Testis (tissue), 3 donors: ENCODE data around the gene PDK2. TPM values are rescaled to one million over a fixed set of nuclear protein-coding genes. Genes with fewer than 3 reads are reported as not detected.

Experiments used
- DNase-seq: peaks from one replicate; pipeline ENCODE4 v3.0.0-alpha.2; 2019
- H3K27ac ChIP-seq, 2 donors: fragments of 200-600 bp; sonication (generic); one replicate each; pipeline ENCODE4 v1.5.1; 2019
- H3K27me3 ChIP-seq: fragments of 200-600 bp; sonication (generic); one replicate; pipeline ENCODE4 v1.5.1; 2019
- H3K36me3 ChIP-seq: fragments of 200-600 bp; sonication (generic); one replicate; pipeline ENCODE4 v1.5.1; 2017; ENCODE audit warnings: low read depth; ENCODE audit errors: missing control alignments
- H3K4me1 ChIP-seq: fragments of 200-600 bp; sonication (generic); one replicate; pipeline ENCODE4 v1.5.1; 2019
- H3K4me3 ChIP-seq, 2 donors: fragments of 200-600 bp; sonication (generic); one replicate each; pipeline ENCODE4 v1.5.1; 2017 to 2019
- H3K9me3 ChIP-seq: fragments of 200-600 bp; sonication (generic); one replicate; pipeline ENCODE4 v1.5.1; 2017
- POLR2A ChIP-seq: fragments of 450-650 bp; IDR thresholded peaks from one replicate; pipeline ENCODE4 v1.6.1; 2017; ENCODE audit warnings: antibody characterized with exemption, mild to moderate bottlenecking, moderate library complexity
- whole genome bisulfite sequencing, 2 donors: methylation state at CpG; one replicate each; pipeline ENCODE4 v1.1.5; 2018; 5-methylcytosine and 5-hydroxymethylcytosine counted together
- intact Hi-C: fragments of 100-400 bp; cut with DNase I; formaldehyde crosslinking; loops from one replicate; pipeline ENCODE4 v1.15.1; 2023; ENCODE audit warnings: low total_unique reads
- polyA plus RNA-seq: library from polyadenylated mRNA; stranded (reverse); fragments of 350-450 nt; fragmentation: Illumina TruSeq; extraction: RNeasy Lipid Tissue Mini Kit (QIAGEN cat#74804); gene quantifications from one replicate; pipeline ENCODE4 v1.2.3, GENCODE V29; 2014; ENCODE audit warnings: low read depth, low replicate concordance; ENCODE audit not compliant: insufficient read depth
- total RNA-seq, 2 donors: library from RNA; depleted of rRNA; stranded (reverse); fragments of >200 nt; gene quantifications; one replicate each; pipeline ENCODE4 v1.2.3, GENCODE V29; 2016
- TF ChIP-seq, protein P1 (sequence below), 3 experiments: fragments of 450-650 bp in 2 of 3; fragments of 200-600 bp in 1 of 3; sonication (generic) in 1 of 3; IDR thresholded peaks; one replicate each; pipeline ENCODE4 v1.5.1; 2016 to 2019; ENCODE audit warnings: antibody characterized with exemption in 3 of 3, mild to moderate bottlenecking in 2 of 3, moderate library complexity in 1 of 3

Gene PDK2
- total and polyA plus RNA-seq, 3 donors from 2014 or later, result 50.6 to 62.1 (median 56.4) TPM

DNA sequence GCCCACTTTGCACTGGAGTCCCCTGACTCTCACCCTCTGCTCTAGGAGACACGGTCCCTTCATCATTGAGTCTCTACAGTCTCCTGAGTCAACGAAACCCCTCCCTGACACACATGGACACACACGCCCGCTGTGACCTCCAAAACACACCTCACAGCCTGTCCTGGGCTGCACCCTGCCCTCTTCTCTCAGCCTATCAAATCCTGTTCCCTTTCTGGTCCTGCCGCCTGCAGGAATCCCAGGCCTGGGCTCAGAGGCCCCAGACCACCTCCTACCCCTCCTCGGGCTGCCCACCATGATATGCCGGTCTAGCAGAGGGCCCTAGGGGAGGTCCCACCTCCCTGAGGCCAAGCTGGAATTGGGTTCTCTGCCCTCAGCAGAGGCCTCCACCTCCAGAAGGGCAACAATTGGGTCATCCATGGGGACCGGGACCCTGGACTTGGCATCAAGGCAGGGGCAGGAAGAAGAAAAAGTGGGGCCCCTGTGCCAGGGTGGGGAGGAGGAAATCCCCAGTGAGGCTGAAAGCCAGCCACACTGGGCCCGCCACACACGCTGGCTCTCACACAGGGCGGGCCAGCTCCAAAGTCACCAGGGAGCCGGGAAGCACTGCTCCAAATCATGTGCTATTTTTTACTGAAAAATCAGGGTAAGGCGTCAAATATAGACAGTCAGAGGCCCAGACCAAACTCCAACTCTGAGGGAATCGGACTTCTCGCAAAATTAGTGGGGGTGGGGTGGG is 51.9 kb downstream of the PDK2 start:
- peak; percentile 60 for DNase-seq
- peak overlapping the region; percentile 79 to 84 for H3K27ac ChIP-seq
- H3K4me3 ChIP-seq, result peak overlapping the region in 1 of 2 donors; percentile 91
- H3K9me3 ChIP-seq, result no peaks in the 10 kb centered on the region
- WGBS, 2 donors, result 32 to 52% methylated on average over 14 to 15 of the region's 15 CpGs
- TF ChIP-seq, protein P1, sequence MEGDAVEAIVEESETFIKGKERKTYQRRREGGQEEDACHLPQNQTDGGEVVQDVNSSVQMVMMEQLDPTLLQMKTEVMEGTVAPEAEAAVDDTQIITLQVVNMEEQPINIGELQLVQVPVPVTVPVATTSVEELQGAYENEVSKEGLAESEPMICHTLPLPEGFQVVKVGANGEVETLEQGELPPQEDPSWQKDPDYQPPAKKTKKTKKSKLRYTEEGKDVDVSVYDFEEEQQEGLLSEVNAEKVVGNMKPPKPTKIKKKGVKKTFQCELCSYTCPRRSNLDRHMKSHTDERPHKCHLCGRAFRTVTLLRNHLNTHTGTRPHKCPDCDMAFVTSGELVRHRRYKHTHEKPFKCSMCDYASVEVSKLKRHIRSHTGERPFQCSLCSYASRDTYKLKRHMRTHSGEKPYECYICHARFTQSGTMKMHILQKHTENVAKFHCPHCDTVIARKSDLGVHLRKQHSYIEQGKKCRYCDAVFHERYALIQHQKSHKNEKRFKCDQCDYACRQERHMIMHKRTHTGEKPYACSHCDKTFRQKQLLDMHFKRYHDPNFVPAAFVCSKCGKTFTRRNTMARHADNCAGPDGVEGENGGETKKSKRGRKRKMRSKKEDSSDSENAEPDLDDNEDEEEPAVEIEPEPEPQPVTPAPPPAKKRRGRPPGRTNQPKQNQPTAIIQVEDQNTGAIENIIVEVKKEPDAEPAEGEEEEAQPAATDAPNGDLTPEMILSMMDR (IDR thresholded peaks at IDR 0.05), result no peak
- TF ChIP-seq POLR2A, result no peak
- H3K4me1 ChIP-seq, result peaks cover 43% of the 10 kb centered on the region
- intact Hi-C loops, result no loop called here
- H3K36me3 ChIP-seq, result no peaks in the 10 kb centered on the region
- H3K27me3 ChIP-seq, result no peaks in the 10 kb centered on the region

DNA sequence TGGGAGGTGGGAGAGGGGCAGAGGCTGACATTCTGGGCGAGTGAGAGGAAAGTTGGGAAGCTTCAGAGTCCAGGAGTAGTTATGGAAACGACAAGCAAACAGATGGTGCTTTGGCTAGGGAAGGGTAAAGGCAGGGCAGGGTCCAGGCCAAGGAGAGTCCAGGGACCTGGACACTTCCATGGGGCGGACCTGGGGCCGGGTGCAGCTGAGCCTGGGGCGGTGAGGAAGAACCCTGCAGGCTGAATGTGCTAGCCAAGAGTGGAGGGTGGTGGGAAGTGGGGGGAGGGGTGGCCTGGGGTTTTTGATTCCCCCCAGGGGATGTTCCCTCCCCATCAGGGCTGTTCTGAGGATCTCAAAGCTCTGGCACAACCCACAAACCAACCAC is 52.7 kb downstream of the PDK2 start:
- Histone ChIP-seq H3K4me1 (peaks cover 50% of the 10 kb centered on the region), H3K27ac (peak overlapping the region; percentile 79 to 84), H3K9me3 (no peaks in the 10 kb centered on the region), H3K4me3 (peak overlapping the region in 1 of 2 donors; percentile 91), H3K27me3 (no peaks in the 10 kb centered on the region), H3K36me3 (no peaks in the 10 kb centered on the region)
- intact Hi-C loops, result no loop called here
- no peak for TF ChIP-seq POLR2A
- TF ChIP-seq, protein P1 (IDR thresholded peaks at IDR 0.05), result no peak
- WGBS, 2 donors, result 13 to 15% methylated on average over 5 of the region's 5 CpGs
- DNase-seq, result no peak

- Histone ChIP-seq H3K9me3 (no peaks in the 10 kb centered on the region), H3K36me3 (no peaks in the 10 kb centered on the region), H3K27me3 (no peaks in the 10 kb centered on the region), H3K27ac (peak overlapping the region; percentile 79 to 84), H3K4me3 (peak overlapping the region; percentile 69 to 91), H3K4me1 (peaks cover 56% of the 10 kb centered on the region)
- peak; percentile 55 for DNase-seq
- intact Hi-C loops, result no loop called here
- 0 to 2% methylated on average over 7 to 25 of the region's 25 CpGs for WGBS, 2 donors
- TF ChIP-seq, protein P1 (IDR thresholded peaks at IDR 0.05), result no peak
- TF ChIP-seq POLR2A, result no peak
These were observed 53.3 kb downstream of the PDK2 start for GRCh38 chr17:50148226-50149090.

DNA sequence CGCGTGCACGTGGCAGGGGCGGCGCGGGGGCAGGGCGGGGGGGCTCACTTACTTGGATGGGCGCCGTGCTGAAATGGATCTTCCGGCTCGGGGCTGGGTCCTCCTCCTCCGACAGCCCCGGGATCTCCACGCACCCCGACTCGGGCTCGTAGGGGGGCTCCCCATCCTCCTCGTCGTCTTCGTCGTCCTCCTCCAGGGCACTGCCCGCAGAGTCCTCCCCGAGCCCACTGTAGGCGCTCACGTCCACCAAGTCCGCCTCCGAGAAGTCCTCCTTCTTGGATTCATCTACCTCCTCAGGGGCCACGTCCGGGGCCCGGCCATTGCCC is 53.9 kb downstream of the PDK2 start:
- intact Hi-C loops, result no loop called here
- DNase-seq, result no peak

More for the DNA sequence above, 53.9 kb downstream of the PDK2 start:
- H3K36me3 ChIP-seq, result no peaks in the 10 kb centered on the region
- peak overlapping the region; percentile 79 to 84 for H3K27ac ChIP-seq
- H3K9me3 ChIP-seq, result no peaks in the 10 kb centered on the region
- TF ChIP-seq POLR2A, result no peak
- TF ChIP-seq, protein P1 (IDR thresholded peaks at IDR 0.05), result no peak
- H3K4me3 ChIP-seq, result peak overlapping the region; percentile 69 to 91
- 0 to 1% methylated on average over 13 to 30 of the region's 30 CpGs for WGBS, 2 donors
- H3K4me1 ChIP-seq, result peaks cover 62% of the 10 kb centered on the region
- H3K27me3 ChIP-seq, result no peaks in the 10 kb centered on the region
